GM12872 (cell line): ENCODE data around the gene TPGS1.

Experiments used
- CTCF ChIP-seq: IDR thresholded peaks from 3 replicates; pipeline ENCODE4 v1.5.1; 2011; ENCODE audit warnings: low read depth, mild to moderate bottlenecking, low read length, moderate library complexity; ENCODE audit not compliant: insufficient read depth

The TPGS1 gene

GRCh38 chr19:482186-483041, 24.9 kb upstream of the TPGS1 start:
- no peak for TF ChIP-seq CTCF

- no peak for TF ChIP-seq CTCF
These were observed 23.8 kb upstream of the TPGS1 start for GRCh38 chr19:483332-484072.

- no peak for TF ChIP-seq CTCF
These were observed 22.8 kb upstream of the TPGS1 start for GRCh38 chr19:484494-484893.

GRCh38 chr19:485077-485476, 22.2 kb upstream of the TPGS1 start:
- no peak for TF ChIP-seq CTCF

DNA sequence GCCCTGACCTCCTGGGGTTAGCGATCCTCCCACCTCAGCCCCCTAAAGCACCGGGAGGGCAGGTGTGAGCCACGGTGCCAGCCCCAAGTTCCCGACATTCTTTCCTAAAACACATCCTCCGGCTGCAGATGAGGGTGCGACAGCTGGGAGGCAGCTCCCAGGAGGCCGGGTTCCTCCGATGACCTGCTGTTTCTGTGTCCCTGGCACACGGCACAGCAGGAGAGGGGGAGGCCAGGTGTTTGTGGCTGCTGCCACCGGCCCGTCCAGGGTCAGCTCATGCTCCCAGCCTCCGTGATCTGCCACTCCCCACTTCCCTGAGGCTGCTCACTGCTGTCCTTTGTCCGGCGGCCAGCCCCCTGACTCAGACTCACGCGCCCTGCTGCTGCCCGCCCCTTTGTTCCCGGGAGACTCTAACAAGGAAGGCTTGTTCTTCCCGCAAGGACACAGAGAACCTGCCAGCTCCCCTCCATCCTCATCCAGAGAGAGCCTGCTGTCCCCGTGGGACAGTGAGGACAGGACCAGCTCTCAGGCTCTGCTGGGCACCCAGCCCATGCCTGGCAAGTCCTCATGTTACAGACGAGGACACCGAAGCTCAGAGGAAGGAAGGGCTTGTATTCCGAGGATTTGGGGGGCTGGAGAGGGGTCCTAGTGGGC, 21.6 kb upstream of the TPGS1 start:
- no peak for TF ChIP-seq CTCF

- no peak for TF ChIP-seq CTCF
These were observed 18.5 kb upstream of the TPGS1 start for GRCh38 chr19:488505-489417.
